ENCODE results near the gene ZSCAN26. TPM values are rescaled to one million over a fixed set of nuclear protein-coding genes. Genes with fewer than 3 reads are reported as not detected.
A peak's percentile ranks its signal among the peaks of the same experiment; 100 is the strongest.
"Not testable (repeated sequence)": the region's sequence is repeated elsewhere in the genome, so short reads cannot be mapped to it uniquely, and the experiment has no call there.

Gene ZSCAN26
- total RNA-seq, 1 experiment from 2014 or later: 12.7 TPM

- peaks cover 4% of the 10 kb centered on the region for H3K36me3 ChIP-seq
- H3K4me1 ChIP-seq: no peaks in the 10 kb centered on the region
- 0 out of 2 replicates have a peak, but pooled peaks cover under 1% of the 10 kb centered on the region for H3K9me3 ChIP-seq (replicated peaks)
- H3K27me3 ChIP-seq: no peaks in the 10 kb centered on the region
- H3K27ac ChIP-seq: no peak overlapping the region
- H3K4me3 ChIP-seq: no peak overlapping the region
- DNase-seq: no peak
Measured at GRCh38 chr6:28277746-28278145, 10.8 kb downstream of the ZSCAN26 start.

- Histone ChIP-seq H3K27ac (peak overlapping the region; percentile 81; the same call in 1 of the 2 replicates), H3K4me1 (no peaks in the 10 kb centered on the region), H3K36me3 (peaks cover 21% of the 10 kb centered on the region)
Measured at GRCh38 chr6:28280595-28281287, 13.8 kb downstream of the ZSCAN26 start.

DNA sequence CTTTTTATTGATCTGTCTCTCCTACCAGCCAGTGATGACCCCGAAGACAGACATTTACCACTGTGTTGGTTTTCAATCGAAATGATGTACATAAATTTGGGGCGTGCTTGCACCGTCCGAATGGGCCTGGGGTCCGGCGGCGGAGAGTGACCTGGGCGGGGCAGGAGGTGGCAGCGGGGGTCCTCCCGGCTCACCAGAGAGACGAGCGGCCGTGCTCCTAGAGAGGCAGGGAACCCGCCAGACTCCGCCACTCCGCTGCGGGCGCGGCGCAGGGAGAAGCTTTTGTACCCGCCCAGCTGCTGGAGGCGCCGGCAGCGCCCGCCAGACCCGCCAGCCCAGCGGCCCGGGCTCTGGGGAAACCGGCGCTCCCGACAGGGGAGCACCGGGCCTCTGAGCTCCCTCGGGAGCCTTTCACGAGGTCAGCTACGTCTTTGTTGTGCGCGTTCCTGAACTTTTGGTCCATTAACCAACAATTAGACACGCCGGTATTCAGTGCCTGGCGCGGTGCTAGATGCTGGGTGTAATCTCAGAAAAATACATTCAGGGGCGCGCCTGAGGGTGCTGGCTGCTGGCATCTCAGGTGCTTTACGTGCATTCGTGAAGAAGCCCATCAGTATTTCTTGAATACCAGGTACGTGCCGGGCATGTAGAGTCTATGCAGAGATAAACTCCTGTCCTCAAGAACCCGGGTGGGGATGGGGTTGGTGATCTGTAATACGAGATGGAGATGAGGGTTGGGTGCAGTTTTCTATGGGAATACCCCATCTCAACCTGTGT, 14.5 kb downstream of the ZSCAN26 start, which contains the start of gene PGBD1:
Gene PGBD1 (plus strand): TSS at position 285 of the 777 bp plus-strand sequence. CDS start 2,242 bp downstream, outside the sequence.
- Histone ChIP-seq H3K9me3 (replicated peaks) (0 out of 2 replicates have a peak, but pooled peaks cover 3% of the 10 kb centered on the region), H3K4me3 (peak within 1 kb of the TSS; percentile 89), H3K27me3 (no peaks in the 10 kb centered on the region), H3K27ac (peak within 1 kb of the TSS; percentile 81), H3K4me1 (no peaks in the 10 kb centered on the region), H3K36me3 (peaks cover 20% of the 10 kb centered on the region)
- DNase-seq: peak; percentile 87

More at GRCh38 chr6:28280595-28281287, 13.8 kb downstream of the ZSCAN26 start:
- Histone ChIP-seq H3K4me3 (peak overlapping the region; percentile 89), H3K9me3 (replicated peaks) (0 out of 2 replicates have a peak, but pooled peaks cover 3% of the 10 kb centered on the region), H3K27me3 (no peaks in the 10 kb centered on the region)
- DNase-seq: no peak

- Histone ChIP-seq H3K36me3 (peaks cover 34% of the 10 kb centered on the region), H3K27ac (no peak overlapping the region), H3K27me3 (no peaks in the 10 kb centered on the region), H3K4me1 (no peaks in the 10 kb centered on the region), H3K4me3 (no peak overlapping the region; the same call in 1 of the 2 replicates), H3K9me3 (replicated peaks) (0 out of 2 replicates have a peak, but pooled peaks cover 3% of the 10 kb centered on the region)
- DNase-seq: peak; percentile 4 to 13
Measured at GRCh38 chr6:28282926-28283325, 16.0 kb downstream of the ZSCAN26 start.

GRCh38 chr6:28291573-28291972, 24.6 kb downstream of the ZSCAN26 start:
- Histone ChIP-seq H3K9me3 (replicated peaks) (no peaks in the 10 kb centered on the region), H3K27me3 (no peaks in the 10 kb centered on the region), H3K4me3 (no peak overlapping the region), H3K27ac (no peak overlapping the region), H3K36me3 (peaks cover 36% of the 10 kb centered on the region), H3K4me1 (no peaks in the 10 kb centered on the region)
- DNase-seq: no peak

- no peaks in the 10 kb centered on the region for H3K9me3 ChIP-seq (replicated peaks)
- H3K27ac ChIP-seq: no peak overlapping the region
- H3K4me3 ChIP-seq: no peak overlapping the region
- H3K36me3 ChIP-seq: peaks cover 7% of the 10 kb centered on the region; the same call in 1 of the 2 replicates
- H3K27me3 ChIP-seq: no peaks in the 10 kb centered on the region
- H3K4me1 ChIP-seq: no peaks in the 10 kb centered on the region
- DNase-seq: no peak
Measured at GRCh38 chr6:28295326-28295725, 28.4 kb downstream of the ZSCAN26 start.

DNA sequence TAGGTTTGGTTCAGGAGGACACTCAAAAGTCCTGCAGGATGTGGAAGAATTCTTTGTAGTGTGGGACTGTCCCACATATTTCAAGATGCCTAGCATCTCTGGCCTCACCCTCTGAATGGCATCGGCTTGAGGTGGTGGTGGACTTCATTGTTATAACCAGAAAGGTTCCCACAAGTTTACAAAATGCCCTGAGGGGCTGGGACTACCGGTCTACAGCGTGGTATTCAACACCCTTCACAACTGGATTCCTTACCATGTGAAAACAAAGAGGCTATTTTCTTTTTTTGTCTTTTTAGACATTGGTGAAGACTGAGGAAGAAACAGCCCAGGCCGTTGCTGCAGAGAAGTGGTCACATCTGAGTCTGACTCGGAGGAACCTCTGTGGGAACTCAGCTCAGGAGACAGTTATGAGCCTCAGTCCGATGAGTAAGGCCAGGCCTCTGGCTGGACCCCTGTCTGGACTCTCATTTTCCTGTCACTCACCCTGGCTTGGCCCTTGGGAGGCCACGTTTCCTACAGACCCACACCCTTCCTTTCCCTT, 29.6 kb downstream of the ZSCAN26 start:
- Histone ChIP-seq H3K27ac (no peak overlapping the region), H3K4me1 (no peaks in the 10 kb centered on the region), H3K9me3 (replicated peaks) (no peaks in the 10 kb centered on the region), H3K4me3 (no peak overlapping the region), H3K27me3 (no peaks in the 10 kb centered on the region), H3K36me3 (peaks cover 13% of the 10 kb centered on the region)
- DNase-seq: no peak

DNA sequence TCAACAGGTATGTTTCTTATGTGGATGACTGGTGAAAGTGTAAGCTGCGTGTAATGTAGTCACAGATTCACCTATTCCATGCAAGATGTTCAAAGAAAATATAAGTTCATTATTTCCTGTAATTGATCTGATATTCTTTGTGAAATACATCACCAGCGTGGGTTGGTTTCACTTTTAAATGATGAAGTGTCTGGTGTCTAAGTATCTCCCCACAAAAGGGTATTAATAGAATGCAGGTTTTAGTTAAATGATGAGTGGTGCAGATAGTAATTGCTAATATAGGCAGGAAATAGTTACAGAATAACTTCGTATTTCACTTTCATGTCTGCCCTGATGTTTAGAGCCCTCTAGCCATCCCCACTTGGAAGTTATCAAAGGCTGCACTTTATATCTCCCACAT, 36.6 kb downstream of the ZSCAN26 start:
- Histone ChIP-seq H3K27ac (no peak overlapping the region), H3K9me3 (replicated peaks) (no peaks in the 10 kb centered on the region; the same call in 1 of the 2 replicates), H3K27me3 (no peaks in the 10 kb centered on the region), H3K4me3 (no peak overlapping the region), H3K4me1 (no peaks in the 10 kb centered on the region), H3K36me3 (peaks cover 13% of the 10 kb centered on the region)
- no peak for DNase-seq

DNA sequence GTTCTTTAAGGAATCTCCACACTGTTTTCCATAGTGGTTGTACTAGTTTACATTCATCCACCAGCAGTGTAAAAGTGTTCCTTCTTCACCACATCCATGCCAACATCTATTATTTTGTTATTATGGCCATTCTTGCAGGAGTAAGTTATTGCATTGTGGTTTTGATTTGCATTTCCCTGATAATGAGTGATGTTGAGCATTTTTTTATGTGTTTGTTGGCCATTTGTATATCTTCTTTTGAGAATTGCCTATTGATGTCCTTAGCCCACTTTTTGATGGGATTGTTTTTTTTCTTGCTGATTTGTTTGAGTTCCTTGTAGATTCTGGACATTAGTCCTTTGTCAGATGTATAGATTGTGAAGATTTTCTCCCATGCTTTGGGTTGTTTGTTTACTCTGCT, 39.4 kb downstream of the ZSCAN26 start:
- not testable (repeated sequence) for DNase-seq; H3K27me3 ChIP-seq; H3K27ac ChIP-seq; H3K4me3 ChIP-seq; H3K9me3 ChIP-seq (replicated peaks); H3K36me3 ChIP-seq; H3K4me1 ChIP-seq

DNA sequence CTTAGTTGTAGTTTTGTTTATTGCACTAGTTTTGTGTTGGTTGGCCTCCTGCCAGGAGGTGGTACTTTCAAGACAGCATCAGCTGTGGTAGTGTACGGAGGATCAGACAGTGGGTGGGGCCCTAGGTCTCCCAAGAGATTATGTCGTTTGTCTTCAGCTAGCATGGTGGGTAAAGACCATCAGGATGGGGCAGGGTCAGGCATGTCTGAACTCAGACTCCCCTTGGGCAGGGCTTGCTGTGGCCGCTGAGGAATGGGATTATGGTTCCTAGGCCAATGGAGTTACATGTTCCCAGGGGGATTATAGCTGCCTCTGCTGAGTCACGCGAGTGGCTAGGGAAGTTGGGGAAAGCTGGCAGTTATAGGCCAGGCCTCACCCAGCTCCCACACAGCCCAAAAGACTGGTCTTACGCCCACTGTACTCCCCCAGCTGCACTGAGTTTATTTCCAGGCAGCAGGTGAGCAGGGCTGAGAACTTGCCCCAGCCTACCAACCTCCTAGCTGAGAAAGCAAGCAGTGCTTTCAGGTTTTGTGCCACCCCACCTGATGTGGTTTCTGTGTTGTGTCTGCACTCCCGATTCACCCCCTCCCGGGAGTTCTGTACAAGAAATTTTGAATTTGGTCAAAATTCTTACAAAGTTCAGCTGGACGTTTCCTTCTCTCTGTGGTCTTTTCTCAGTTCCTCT, 44.3 kb downstream of the ZSCAN26 start:
- Histone ChIP-seq H3K4me1 (peaks cover 8% of the 10 kb centered on the region), H3K27me3 (no peaks in the 10 kb centered on the region), H3K36me3 (no peaks in the 10 kb centered on the region), H3K4me3 (no peak overlapping the region), H3K9me3 (replicated peaks) (no peaks in the 10 kb centered on the region; the same call in 1 of the 2 replicates), H3K27ac (peak overlapping the region; percentile 19)
- DNase-seq: peak; percentile 53 to 65

DNA sequence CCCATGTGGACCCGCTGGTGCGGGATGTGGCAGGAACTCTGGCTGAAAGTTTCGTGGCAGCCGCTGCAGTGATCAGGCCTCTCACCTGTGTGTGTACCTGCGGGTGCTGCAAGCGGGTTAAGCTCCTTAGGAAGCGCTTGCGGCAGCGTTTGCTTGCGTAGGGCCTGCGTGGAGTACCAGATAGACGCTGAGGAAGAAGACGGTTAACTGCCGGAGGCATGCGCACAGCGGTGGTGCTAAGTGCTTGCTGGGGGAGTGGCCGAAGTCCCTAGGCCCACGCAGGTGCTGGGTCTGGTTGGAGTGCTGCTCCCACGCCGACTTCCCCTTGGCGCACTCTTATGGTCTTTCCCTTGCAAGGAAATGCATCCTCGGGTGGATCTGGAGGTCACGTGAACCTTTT, 46.0 kb downstream of the ZSCAN26 start:
- Histone ChIP-seq H3K27ac (no peak overlapping the region), H3K36me3 (no peaks in the 10 kb centered on the region), H3K9me3 (replicated peaks) (no peaks in the 10 kb centered on the region; the same call in 1 of the 2 replicates), H3K27me3 (no peaks in the 10 kb centered on the region), H3K4me1 (peaks cover 8% of the 10 kb centered on the region), H3K4me3 (no peak overlapping the region)
- no peak for DNase-seq

DNA sequence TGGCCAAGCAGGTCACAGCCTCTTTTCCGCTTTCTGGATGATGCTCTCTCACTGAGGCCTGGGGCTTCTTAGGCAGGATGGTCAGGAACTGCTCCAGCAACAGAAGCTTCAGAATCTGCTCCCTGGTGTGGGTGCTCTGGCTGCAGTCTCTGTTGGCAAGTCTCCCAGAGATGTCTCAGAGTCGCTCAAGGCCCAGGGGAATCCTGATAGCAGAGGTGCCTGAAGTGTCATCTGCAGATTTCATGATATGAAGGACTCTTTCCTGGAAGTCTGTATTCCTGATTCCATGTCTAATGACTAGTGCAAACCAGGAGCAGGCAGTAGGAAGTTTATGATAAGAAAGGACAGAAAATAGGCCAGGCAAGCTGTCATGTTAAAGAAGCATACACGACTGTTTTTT, 48.7 kb downstream of the ZSCAN26 start:
- no peak for DNase-seq
- no peak overlapping the region for H3K4me3 ChIP-seq
- no peak overlapping the region for H3K27ac ChIP-seq
- H3K36me3 ChIP-seq: no peaks in the 10 kb centered on the region
- H3K4me1 ChIP-seq: peaks cover 8% of the 10 kb centered on the region
- no peaks in the 10 kb centered on the region for H3K27me3 ChIP-seq
- no peaks in the 10 kb centered on the region for H3K9me3 ChIP-seq (replicated peaks)

- not testable (repeated sequence) for H3K27ac ChIP-seq; H3K27me3 ChIP-seq; H3K9me3 ChIP-seq (replicated peaks); DNase-seq; H3K4me3 ChIP-seq; H3K36me3 ChIP-seq; H3K4me1 ChIP-seq
Measured at GRCh38 chr6:28317866-28318265, 50.9 kb downstream of the ZSCAN26 start.

DNA sequence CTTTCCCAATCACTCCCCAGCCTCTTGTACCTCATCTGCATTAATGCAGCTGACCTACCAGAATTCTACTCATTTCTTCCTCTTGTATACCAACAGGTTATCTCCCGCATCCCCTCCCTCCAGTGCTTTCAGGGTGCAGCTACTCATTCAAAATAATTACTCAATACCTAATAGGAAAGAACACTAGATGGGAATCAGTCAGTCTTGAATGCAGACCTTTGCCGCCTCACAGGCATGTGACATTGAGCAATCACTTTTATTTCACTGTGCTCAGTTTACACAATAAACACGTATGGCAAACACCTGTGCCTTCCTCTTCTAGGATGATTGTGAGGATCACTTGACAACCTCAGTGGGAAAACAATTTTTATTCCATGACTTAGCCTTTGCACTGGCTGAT, 55.7 kb downstream of the ZSCAN26 start:
- Histone ChIP-seq H3K4me3 (no peak overlapping the region), H3K27me3 (no peaks in the 10 kb centered on the region), H3K9me3 (replicated peaks) (peaks cover 12% of the 10 kb centered on the region), H3K4me1 (no peaks in the 10 kb centered on the region), H3K27ac (no peak overlapping the region), H3K36me3 (no peaks in the 10 kb centered on the region)
- no peak for DNase-seq

Data from SJCRH30 (cell line).